Right kidney (tissue), 1 donor: ENCODE measurements around the gene LIX1L.

ENCODE experiments used
- DNase-seq: peaks from one replicate; pipeline ENCODE4 v3.0.0-alpha.2; 2016

LIX1L gene

GRCh38 chr1:145893306-145894055 is 64.3 kb downstream of the LIX1L start:
- no peak for DNase-seq

GRCh38 chr1:145892486-145893087 is 65.2 kb downstream of the LIX1L start:
- no peak for DNase-seq

- peak; percentile 82 for DNase-seq
These were observed 66.0 kb downstream of the LIX1L start for GRCh38 chr1:145891587-145892485.

GRCh38 chr1:145891143-145891542 is 66.7 kb downstream of the LIX1L start:
- no peak for DNase-seq

GRCh38 chr1:145889722-145890121 is 68.1 kb downstream of the LIX1L start:
- no peak for DNase-seq

GRCh38 chr1:145887631-145888030 is 70.2 kb downstream of the LIX1L start:
- DNase-seq, result peak; percentile 8

- no peak for DNase-seq
These were observed 71.0 kb downstream of the LIX1L start for GRCh38 chr1:145886816-145887215.

- DNase-seq, result peak; percentile 20
These were observed 71.4 kb downstream of the LIX1L start for GRCh38 chr1:145886390-145886789.

GRCh38 chr1:145885738-145886287 is 72.0 kb downstream of the LIX1L start, which contains the start of gene ANKRD35:
Gene ANKRD35 (minus strand): TSS chr1:145885866. CDS start chr1:145885758, 108 bp downstream.
- peak; percentile 88 for DNase-seq

GRCh38 chr1:145884675-145885074 is 73.1 kb downstream of the LIX1L start:
- DNase-seq, result no peak
